Hepatocyte (in vitro differentiated cells): Measurements from ENCODE around the gene DTD1.
"Not testable (repeated sequence)": the region's sequence is repeated elsewhere in the genome, so short reads cannot be mapped to it uniquely, and the experiment has no call there.

Source experiments
- CTCF ChIP-seq: fragments of 200-600 bp; sonication (generic); IDR thresholded peaks from 2 replicates; pipeline ENCODE4 v1.5.1; 2016; ENCODE audit warnings: antibody characterized with exemption, mild to moderate bottlenecking; ENCODE audit not compliant: poor library complexity
- EZH2phosphoT487 ChIP-seq: fragments of 200-600 bp; sonication (generic); IDR thresholded peaks from one replicate; pipeline ENCODE4 v1.6.1; 2018; ENCODE audit warnings: antibody characterized with exemption, mild to moderate bottlenecking, low read depth, moderate library complexity; ENCODE audit not compliant: unreplicated experiment, severe bottlenecking

GRCh38 chr20:18760852-18761251, 173.0 kb downstream of the DTD1 start:
- TF ChIP-seq CTCF, EZH2phosphoT487: not testable (repeated sequence)
